ENCODE measurements around the gene GPC2. TPM values are rescaled to one million over a fixed set of nuclear protein-coding genes. Genes with fewer than 3 reads are reported as not detected.

GPC2 gene
- total RNA-seq, 1 donor from 2014 or later = 50.6 TPM

DNA sequence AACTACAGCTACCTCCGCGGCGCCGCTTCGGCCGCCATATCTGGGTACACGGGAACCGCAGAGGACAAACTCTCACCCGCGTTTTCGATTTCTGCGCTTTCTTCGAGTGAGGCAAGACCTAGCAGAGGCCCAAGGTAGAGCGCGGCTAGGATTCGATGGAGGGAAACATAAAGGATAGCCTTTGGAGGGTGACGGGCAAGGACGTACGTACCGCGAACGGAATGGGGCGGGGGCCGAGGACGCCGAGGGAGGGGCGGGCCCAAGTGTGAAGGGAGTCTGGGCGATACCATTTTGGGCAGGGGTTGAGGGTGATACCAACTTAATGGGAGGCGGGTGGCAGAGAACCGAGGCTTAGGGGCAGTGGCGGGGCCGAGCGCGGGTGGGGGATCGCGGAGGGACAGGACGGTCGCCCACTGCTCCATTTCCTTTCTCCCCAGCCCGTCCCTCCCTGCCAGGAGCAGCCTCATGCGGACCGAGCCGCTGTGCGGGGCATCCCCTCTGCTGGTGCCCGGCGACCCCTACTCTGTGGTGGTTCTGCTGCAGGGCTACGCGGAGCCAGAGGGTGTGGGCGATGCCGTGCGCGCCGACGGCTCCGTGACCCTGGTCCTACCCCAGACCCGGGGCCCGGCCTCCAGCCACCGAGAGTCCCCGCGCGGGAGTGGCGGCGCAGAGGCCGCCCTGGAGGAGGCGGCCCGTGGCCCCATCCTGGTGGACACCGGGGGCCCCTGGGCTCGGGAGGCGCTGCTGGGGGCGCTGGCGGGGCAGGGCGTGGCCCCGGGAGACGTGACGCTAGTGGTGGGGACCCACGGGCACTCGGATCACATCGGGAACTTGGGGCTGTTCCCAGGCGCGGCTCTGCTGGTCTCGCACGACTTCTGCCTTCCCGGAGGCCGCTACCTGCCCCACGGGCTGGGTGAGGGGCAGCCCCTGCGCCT is 50.0 kb downstream of the GPC2 start, which contains the start of gene MBLAC1:
Gene MBLAC1, plus strand, starts transcription at position 37 of the 935 bp plus-strand sequence. Its CDS starts 429 bp downstream, at position 466.
- H3K36me3 Mint-ChIP-seq = peaks cover 2% of the 10 kb centered on the region
- peak; percentile 71 to 89 for DNase-seq (ENCODE audit: low spot score in 2 of 2, unreplicated experiment in 2 of 2)
- H3K27ac Mint-ChIP-seq = peak within 1 kb of the TSS; percentile 99
- peak within 1 kb of the TSS; percentile 96 for H3K4me3 Mint-ChIP-seq
- peaks cover 20% of the 10 kb centered on the region for H3K4me1 Mint-ChIP-seq
- TF ChIP-seq, protein P1, sequence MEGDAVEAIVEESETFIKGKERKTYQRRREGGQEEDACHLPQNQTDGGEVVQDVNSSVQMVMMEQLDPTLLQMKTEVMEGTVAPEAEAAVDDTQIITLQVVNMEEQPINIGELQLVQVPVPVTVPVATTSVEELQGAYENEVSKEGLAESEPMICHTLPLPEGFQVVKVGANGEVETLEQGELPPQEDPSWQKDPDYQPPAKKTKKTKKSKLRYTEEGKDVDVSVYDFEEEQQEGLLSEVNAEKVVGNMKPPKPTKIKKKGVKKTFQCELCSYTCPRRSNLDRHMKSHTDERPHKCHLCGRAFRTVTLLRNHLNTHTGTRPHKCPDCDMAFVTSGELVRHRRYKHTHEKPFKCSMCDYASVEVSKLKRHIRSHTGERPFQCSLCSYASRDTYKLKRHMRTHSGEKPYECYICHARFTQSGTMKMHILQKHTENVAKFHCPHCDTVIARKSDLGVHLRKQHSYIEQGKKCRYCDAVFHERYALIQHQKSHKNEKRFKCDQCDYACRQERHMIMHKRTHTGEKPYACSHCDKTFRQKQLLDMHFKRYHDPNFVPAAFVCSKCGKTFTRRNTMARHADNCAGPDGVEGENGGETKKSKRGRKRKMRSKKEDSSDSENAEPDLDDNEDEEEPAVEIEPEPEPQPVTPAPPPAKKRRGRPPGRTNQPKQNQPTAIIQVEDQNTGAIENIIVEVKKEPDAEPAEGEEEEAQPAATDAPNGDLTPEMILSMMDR (IDR thresholded peaks at IDR 0.05; ENCODE audit: unreplicated experiment) = no peak
- H3K9me3 Mint-ChIP-seq = no peaks in the 10 kb centered on the region
- H3K27me3 Mint-ChIP-seq (ENCODE audit: low read depth) = no peaks in the 10 kb centered on the region

DNA sequence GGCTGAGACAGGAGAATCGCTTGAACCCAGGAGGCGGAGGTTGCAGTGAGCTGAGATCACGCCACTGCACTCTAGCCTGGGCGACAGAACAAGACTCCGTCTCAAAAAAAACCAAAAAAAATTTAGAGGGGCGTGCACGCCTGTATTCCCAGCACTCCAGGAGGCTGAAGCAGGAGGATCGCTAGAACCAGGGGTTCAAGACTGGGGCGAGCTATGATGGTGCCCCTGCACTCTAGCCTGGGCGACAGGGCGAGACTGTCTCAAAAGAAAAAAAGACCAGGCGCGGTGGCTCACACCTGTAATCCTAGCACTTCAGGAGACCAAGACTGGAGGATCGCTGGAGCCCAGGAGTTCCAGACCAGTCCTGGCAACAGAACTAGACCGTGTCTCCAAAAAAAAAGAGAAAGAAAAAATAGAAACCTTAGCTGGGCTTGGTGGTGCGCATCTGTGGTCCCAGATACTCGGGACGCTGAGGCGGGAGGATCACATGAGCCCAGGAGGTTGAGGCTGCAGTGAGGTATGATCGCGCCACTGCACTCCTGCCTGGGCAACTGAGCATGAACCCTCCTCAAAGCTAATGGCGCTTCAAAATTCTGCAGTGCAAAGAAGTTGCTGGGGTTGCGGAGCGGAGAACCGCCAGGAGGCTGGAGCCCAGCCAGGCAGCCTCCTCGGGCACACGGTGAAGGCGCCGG is 50.8 kb downstream of the GPC2 start:
- Mint-ChIP-seq H3K36me3 (peaks cover 2% of the 10 kb centered on the region), H3K27ac (peak overlapping the region; percentile 99), H3K4me3 (peak overlapping the region; percentile 96), H3K9me3 (no peaks in the 10 kb centered on the region), H3K4me1 (peaks cover 20% of the 10 kb centered on the region), H3K27me3 (ENCODE audit: low read depth) (no peaks in the 10 kb centered on the region)
- TF ChIP-seq, protein P1 (IDR thresholded peaks at IDR 0.05; ENCODE audit: unreplicated experiment) = no peak
- DNase-seq (ENCODE audit: low spot score in 2 of 2, unreplicated experiment in 2 of 2) = no peak

DNA sequence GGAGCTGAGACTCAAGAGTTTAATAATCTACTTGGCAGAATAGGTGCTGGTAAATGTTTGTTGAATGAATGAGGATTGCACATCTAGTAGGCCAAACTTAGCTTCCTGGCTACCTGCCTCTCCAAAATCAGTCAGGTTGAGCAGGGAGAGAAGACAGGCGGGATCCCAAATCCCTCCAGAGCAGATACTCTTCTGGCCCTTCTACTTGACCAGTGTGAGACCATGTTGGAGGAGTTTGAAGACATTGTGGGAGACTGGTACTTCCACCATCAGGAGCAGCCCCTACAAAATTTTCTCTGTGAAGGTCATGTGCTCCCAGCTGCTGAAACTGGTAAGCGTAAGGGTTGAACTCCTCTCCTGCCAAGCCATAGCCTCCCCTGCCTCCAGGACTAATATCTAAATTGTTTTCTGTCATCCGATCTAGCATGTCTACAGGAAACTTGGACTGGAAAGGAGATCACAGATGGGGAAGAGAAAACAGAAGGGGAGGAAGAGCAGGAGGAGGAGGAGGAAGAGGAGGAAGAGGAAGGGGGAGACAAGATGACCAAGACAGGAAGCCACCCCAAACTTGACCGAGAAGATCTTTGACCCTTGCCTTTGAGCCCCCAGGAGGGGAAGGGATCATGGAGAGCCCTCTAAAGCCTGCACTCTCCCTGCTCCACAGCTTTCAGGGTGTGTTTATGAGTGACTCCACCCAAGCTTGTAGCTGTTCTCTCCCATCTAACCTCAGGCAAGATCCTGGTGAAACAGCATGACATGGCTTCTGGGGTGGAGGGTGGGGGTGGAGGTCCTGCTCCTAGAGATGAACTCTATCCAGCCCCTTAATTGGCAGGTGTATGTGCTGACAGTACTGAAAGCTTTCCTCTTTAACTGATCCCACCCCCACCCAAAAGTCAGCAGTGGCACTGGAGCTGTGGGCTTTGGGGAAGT is 52.6 kb downstream of the GPC2 start:
- TF ChIP-seq, protein P1 (IDR thresholded peaks at IDR 0.05; ENCODE audit: unreplicated experiment) = no peak
- H3K27ac Mint-ChIP-seq = peak overlapping the region; percentile 17
- H3K36me3 Mint-ChIP-seq = peaks cover 2% of the 10 kb centered on the region
- no peaks in the 10 kb centered on the region for H3K9me3 Mint-ChIP-seq
- H3K4me3 Mint-ChIP-seq = peak overlapping the region; percentile 13
- peaks cover 29% of the 10 kb centered on the region for H3K4me1 Mint-ChIP-seq
- DNase-seq (ENCODE audit: low spot score in 2 of 2, unreplicated experiment in 2 of 2) = no peak
- H3K27me3 Mint-ChIP-seq (ENCODE audit: low read depth) = no peaks in the 10 kb centered on the region

DNA sequence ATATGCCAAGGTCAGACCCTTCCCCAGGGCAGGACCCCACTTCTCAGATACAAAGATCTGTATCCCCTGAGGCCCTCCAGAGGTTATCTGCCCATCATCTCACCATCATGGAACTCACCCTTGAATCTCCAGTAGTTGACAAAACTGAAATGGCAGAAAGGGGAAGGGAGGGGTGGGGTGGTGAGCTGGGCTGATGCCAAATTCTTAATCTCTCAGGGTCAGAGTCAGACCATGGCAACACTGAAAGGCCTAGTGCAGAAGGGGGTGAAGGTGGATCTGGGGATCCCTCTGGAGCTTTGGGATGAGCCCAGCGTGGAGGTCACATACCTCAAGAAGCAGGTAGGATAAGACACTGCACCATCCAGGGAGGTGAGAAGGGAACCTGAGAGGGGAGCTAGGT is 54.6 kb downstream of the GPC2 start:
- DNase-seq (ENCODE audit: low spot score in 2 of 2, unreplicated experiment in 2 of 2) = no peak
- Mint-ChIP-seq H3K4me3 (no peak overlapping the region), H3K4me1 (peaks cover 29% of the 10 kb centered on the region), H3K9me3 (no peaks in the 10 kb centered on the region), H3K27me3 (ENCODE audit: low read depth) (no peaks in the 10 kb centered on the region), H3K36me3 (peaks cover 2% of the 10 kb centered on the region), H3K27ac (no peak overlapping the region)
- TF ChIP-seq, protein P1 (IDR thresholded peaks at IDR 0.05; ENCODE audit: unreplicated experiment) = no peak

DNA sequence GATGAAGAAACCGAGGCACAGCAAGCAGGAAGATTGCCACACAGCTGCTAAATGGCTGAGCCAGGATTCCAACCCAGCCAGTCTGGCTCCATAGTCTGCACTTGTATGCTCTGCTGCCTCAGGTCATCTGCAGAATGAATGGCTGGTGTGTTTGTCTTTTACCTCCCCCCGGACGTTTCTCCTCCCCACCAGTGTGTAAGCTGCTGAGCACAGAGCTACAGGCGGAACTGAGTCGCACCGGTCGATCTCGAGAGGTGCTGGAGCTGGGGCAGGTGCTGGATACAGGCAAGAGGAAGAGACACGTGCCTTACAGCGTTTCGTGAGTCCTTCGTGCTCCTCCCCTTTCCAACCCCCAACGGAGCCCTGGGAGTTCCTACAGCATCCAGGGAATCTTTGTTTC is 55.1 kb downstream of the GPC2 start:
- H3K4me3 Mint-ChIP-seq = no peak overlapping the region
- H3K27me3 Mint-ChIP-seq (ENCODE audit: low read depth) = no peaks in the 10 kb centered on the region
- peaks cover 29% of the 10 kb centered on the region for H3K4me1 Mint-ChIP-seq
- peaks cover 2% of the 10 kb centered on the region for H3K36me3 Mint-ChIP-seq
- H3K27ac Mint-ChIP-seq = no peak overlapping the region
- no peak for DNase-seq (ENCODE audit: low spot score in 2 of 2, unreplicated experiment in 2 of 2)
- TF ChIP-seq, protein P1 (IDR thresholded peaks at IDR 0.05; ENCODE audit: unreplicated experiment) = no peak
- no peaks in the 10 kb centered on the region for H3K9me3 Mint-ChIP-seq

Data from mesothelial cell of epicardium (in vitro differentiated cells).